Mucosa of descending colon (tissue), 3 donors: Measurements from ENCODE around the gene COL1A2. TPM values are rescaled to one million over a fixed set of nuclear protein-coding genes. Genes with fewer than 3 reads are reported as not detected.

Experiments used
- ATAC-seq: fragments of 200-7000 bp; cut with Tn5 transposase; one replicate; pipeline ENCODE4 v1.9.1; 2020; ENCODE audit warnings: mild to moderate bottlenecking, moderate library complexity
- DNase-seq, 3 donors: peaks; one replicate each; pipeline ENCODE4 v3.0.0-alpha.2; 2020
- H3K36me3 ChIP-seq: fragments of 200-600 bp; one replicate; pipeline ENCODE4 v1.8.0; 2021; ENCODE audit warnings: low read depth, mild to moderate bottlenecking
- H3K4me1 ChIP-seq: fragments of 200-600 bp; one replicate; pipeline ENCODE4 v1.8.0; 2021; ENCODE audit warnings: low read depth, mild to moderate bottlenecking
- H3K4me3 ChIP-seq: fragments of 200-600 bp; one replicate; pipeline ENCODE4 v1.8.0; 2021; ENCODE audit warnings: mild to moderate bottlenecking
- H3K9me3 ChIP-seq: fragments of 200-600 bp; one replicate; pipeline ENCODE4 v1.8.0; 2021; ENCODE audit warnings: mild to moderate bottlenecking
- CTCF ChIP-seq: fragments of 200-600 bp; IDR thresholded peaks from one replicate; pipeline ENCODE4 v1.8.0; 2022; ENCODE audit warnings: antibody characterized with exemption, mild to moderate bottlenecking
- intact Hi-C, 2 donors: fragments of 100-400 bp; cut with DNase I in 1 of 2; cut with micrococcal nuclease in 1 of 2; formaldehyde crosslinking; loops; one replicate each; pipeline versions ENCODE4 v1.11.0 to v1.11.1; 2022; cut with DNase I, micrococcal nuclease
- total RNA-seq, 3 donors: library from RNA; stranded (reverse); fragmentation: NEBNext Ultra II Directional in 2 of 3; extraction: Animal tissue kit (Norgen Biotek cat#: 25700) in 2 of 3; gene quantifications; one replicate each; pipeline versions ENCODE4 v1.2.1 to v1.2.4, GENCODE V29; 2021 to 2023
- donor health status: DM: no; HTN: no; CAD: no; lungs with moderate emphysema.
- donor health status: DM: no; HTN: no; CAD: no.
- donor health status: DM: no; HTN: yes; CAD: no.

Gene COL1A2
- total RNA-seq, 3 donors from 2014 or later: 35.1 to 176 (median 155) TPM

DNA sequence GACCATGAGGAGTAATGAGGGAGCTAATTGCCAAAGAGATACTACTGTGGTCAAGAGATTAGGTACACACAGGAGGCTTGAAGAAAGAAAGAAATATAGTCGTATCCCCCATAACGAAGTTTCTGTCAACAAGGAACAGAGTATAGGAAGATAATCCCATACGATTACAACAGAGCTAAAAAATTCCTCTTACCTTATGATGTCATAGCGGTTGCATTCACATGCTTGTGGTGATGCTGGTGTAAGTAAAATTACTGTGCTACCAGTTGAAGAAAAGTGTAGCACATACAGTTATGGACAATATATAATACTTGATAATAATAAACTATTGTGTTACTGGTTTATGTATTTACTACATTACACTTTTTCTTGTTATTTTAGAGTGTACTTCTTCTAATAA is 63.3 kb downstream of the COL1A2 start:
- DNase-seq (no peak), ATAC-seq (no peak)
- intact Hi-C loops: no loop called here
- no peaks in the 10 kb centered on the region for H3K9me3 ChIP-seq
- H3K4me3 ChIP-seq: no peak overlapping the region
- no peaks in the 10 kb centered on the region for H3K36me3 ChIP-seq
- TF ChIP-seq CTCF: no peak
- H3K4me1 ChIP-seq: no peaks in the 10 kb centered on the region

DNA sequence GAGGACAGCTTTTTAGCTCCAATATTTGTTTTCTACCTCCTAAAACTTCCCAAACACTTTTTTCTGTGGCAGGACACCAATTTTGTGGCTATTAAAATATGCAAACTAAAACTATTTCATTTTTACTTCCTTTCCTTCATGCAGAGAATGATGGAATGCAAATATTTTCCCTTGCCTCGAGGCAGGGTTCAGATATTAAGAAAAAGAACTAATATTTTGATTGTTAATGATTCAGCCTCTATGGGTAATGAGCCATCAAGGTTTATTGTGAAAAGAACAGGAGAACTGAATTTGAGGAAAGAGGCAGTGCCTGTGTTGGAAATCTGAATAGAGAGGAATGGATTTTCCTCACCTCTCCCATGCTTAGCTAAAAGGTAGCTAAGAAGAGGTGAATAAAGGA is 71.8 kb downstream of the COL1A2 start:
- DNase-seq (no peak), ATAC-seq (no peak)
- intact Hi-C loops: no loop called here

DNA sequence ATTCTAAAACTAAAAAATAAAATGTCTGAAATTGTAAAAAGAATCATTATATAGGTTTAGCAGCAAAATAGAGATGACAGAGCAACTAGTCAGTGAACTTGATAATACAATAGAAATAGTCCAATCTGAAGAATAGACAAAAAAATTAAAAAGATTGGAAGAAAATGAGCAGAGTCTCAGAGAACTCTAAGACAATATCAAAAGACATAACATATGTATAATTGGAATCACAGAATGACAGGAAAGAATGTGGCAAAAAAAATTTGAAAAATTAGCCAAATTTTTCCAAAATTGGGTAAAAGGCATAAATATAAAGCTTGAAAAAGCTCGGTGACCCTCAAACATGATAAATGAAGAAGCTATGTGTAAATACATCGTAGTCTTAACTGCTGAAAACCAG is 76.9 kb downstream of the COL1A2 start:
- H3K36me3 ChIP-seq: no peaks in the 10 kb centered on the region
- intact Hi-C loops: no loop called here
- ATAC-seq: no peak
- no peaks in the 10 kb centered on the region for H3K4me1 ChIP-seq
- H3K4me3 ChIP-seq: no peak overlapping the region
- no peak for DNase-seq
- H3K9me3 ChIP-seq: peaks cover 9% of the 10 kb centered on the region
- no peak for TF ChIP-seq CTCF

More for the DNA sequence above, 71.8 kb downstream of the COL1A2 start:
- H3K4me1 ChIP-seq: no peaks in the 10 kb centered on the region
- H3K36me3 ChIP-seq: no peaks in the 10 kb centered on the region
- no peak overlapping the region for H3K4me3 ChIP-seq
- TF ChIP-seq CTCF: no peak
- peaks cover 3% of the 10 kb centered on the region for H3K9me3 ChIP-seq

DNA sequence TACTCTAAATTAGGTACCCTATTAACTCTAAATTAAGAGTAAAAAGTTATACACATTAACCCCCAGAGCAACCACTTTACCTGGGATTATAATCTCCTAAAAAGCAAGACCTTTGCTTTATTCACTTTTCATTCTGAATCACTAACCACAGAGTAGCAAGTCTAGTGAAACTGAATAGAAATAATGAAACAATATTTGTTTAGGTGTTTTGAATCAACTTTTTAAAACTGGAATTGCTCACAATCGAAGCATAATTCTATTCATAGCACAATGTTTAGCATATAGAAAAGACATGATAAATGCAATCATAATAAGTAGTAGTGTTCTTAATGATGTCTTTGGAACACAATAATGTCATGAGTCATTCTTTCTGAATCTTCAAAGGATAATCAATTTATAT is 77.9 kb downstream of the COL1A2 start:
- Histone ChIP-seq H3K4me3 (no peak overlapping the region), H3K9me3 (peaks cover 9% of the 10 kb centered on the region), H3K4me1 (no peaks in the 10 kb centered on the region), H3K36me3 (no peaks in the 10 kb centered on the region)
- no peak for ATAC-seq
- no peak for DNase-seq
- TF ChIP-seq CTCF: no peak
- intact Hi-C loops: no loop called here

- no peaks in the 10 kb centered on the region for H3K4me1 ChIP-seq
- H3K4me3 ChIP-seq: no peak overlapping the region
- TF ChIP-seq CTCF: no peak
- no peak for ATAC-seq
- H3K36me3 ChIP-seq: no peaks in the 10 kb centered on the region
- H3K9me3 ChIP-seq: peaks cover 7% of the 10 kb centered on the region
- DNase-seq: no peak
- intact Hi-C loops: no loop called here
Measured at GRCh38 chr7:94476251-94476840, 81.7 kb downstream of the COL1A2 start.

- H3K9me3 ChIP-seq: no peaks in the 10 kb centered on the region
- H3K4me1 ChIP-seq: no peaks in the 10 kb centered on the region
- no peak overlapping the region for H3K4me3 ChIP-seq
- TF ChIP-seq CTCF: no peak
- H3K36me3 ChIP-seq: no peaks in the 10 kb centered on the region
- ATAC-seq (no peak), DNase-seq (no peak)
- intact Hi-C loops: no loop called here
Measured at GRCh38 chr7:94477878-94478277, 83.2 kb downstream of the COL1A2 start.
